Activated CD8-positive, alpha-beta memory T cell treated with anti-CD3 and anti-CD28 coated beads for 36 hours (primary cell): ENCODE data around the gene KLHL2. TPM values are rescaled to one million over a fixed set of nuclear protein-coding genes. Genes with fewer than 3 reads are reported as not detected.
"Not testable (repeated sequence)": the region's sequence is repeated elsewhere in the genome, so short reads cannot be mapped to it uniquely, and the experiment has no call there.

Source experiments
- CTCF ChIA-PET: fragments of 350-600 bp; sonication (Branson Sonifier 250); formaldehyde crosslinking; loops from one replicate; lab custom pipeline; 2021; ENCODE audit warnings: antibody characterized with exemption; lab: Charles Lee
- POLR2A ChIA-PET: fragments of 350-600 bp; sonication (Branson Sonifier 250); formaldehyde crosslinking; loops from one replicate; lab custom pipeline; 2021; ENCODE audit warnings: antibody characterized with exemption; lab: Charles Lee
- total RNA-seq, 2 experiments: library from RNA; stranded (reverse); gene quantifications; one replicate each; pipeline ENCODE4 v1.2.3, GENCODE V29; 2021

Gene KLHL2
- total RNA-seq, 2 experiments from 2014 or later = 25.3 to 27.0 TPM

- CTCF ChIA-PET = no interaction called here
- POLR2A ChIA-PET = no interaction called here
These were observed 105.1 kb downstream of the KLHL2 start for GRCh38 chr4:165312506-165312905.

GRCh38 chr4:165319030-165319429, 111.7 kb downstream of the KLHL2 start:
- CTCF ChIA-PET = interaction anchor here (1.1 kb wide), 1 partner anchor 188 kb away, joined by 3 read pairs; no protein-coding TSS in a partner anchor
- POLR2A ChIA-PET = no interaction called here

GRCh38 chr4:165319509-165319908, 112.1 kb downstream of the KLHL2 start:
- ChIA-PET POLR2A (no interaction called here), CTCF (interaction anchor here (1.1 kb wide), 1 partner anchor 188 kb away, joined by 3 read pairs; no protein-coding TSS in a partner anchor)

GRCh38 chr4:165324236-165324917, 117.0 kb downstream of the KLHL2 start:
- ChIA-PET CTCF (no interaction called here), POLR2A (interaction anchor here (0.6 kb wide), 1 partner anchor 211 kb away, joined by 3 read pairs; the partner anchor contains the start of gene TMEM192)

- POLR2A ChIA-PET = no interaction called here
These were observed 117.5 kb downstream of the KLHL2 start for GRCh38 chr4:165324918-165325304.

GRCh38 chr4:165325732-165326512, 118.6 kb downstream of the KLHL2 start:
- CTCF ChIA-PET = no interaction called here
- POLR2A ChIA-PET = interaction anchor here (0.6 kb wide), 1 partner anchor 14 kb away, joined by 3 read pairs; no protein-coding TSS in a partner anchor

More at GRCh38 chr4:165324918-165325304, 117.5 kb downstream of the KLHL2 start:
- CTCF ChIA-PET = interaction anchor here (0.5 kb wide), 1 partner anchor 22 kb away, joined by 3 read pairs; no protein-coding TSS in a partner anchor

- POLR2A ChIA-PET = interaction anchor here (0.6 to 1.3 kb wide), 4 partner anchors 15 to 1833 kb away, joined by 3 to 4 read pairs (median 3); partner anchors contain the start of genes KLHL2 and TMA16
These were observed 119.5 kb downstream of the KLHL2 start for GRCh38 chr4:165326831-165327210.

GRCh38 chr4:165327211-165328100, 120.1 kb downstream of the KLHL2 start, which contains the start of gene MSMO1:
MSMO1 (plus strand) TSS chr4:165327669; CDS start chr4:165333371, 5,702 bp downstream.
- ChIA-PET CTCF (interaction anchor here (1.5 kb wide), 1 partner anchor 196 kb away, joined by 5 read pairs; no protein-coding TSS in a partner anchor), POLR2A (interaction anchor here (0.8 to 1.3 kb wide), 4 partner anchors 10 to 1833 kb away, joined by 3 to 4 read pairs (median 3); partner anchors contain the start of genes KLHL2 and TMA16)

More at GRCh38 chr4:165326831-165327210, 119.5 kb downstream of the KLHL2 start:
- CTCF ChIA-PET = interaction anchor here (1.5 kb wide), 1 partner anchor 196 kb away, joined by 5 read pairs; no protein-coding TSS in a partner anchor

- ChIA-PET POLR2A (no interaction called here), CTCF (no interaction called here)
These were observed 120.7 kb downstream of the KLHL2 start for GRCh38 chr4:165328101-165328425.

- POLR2A ChIA-PET = no interaction called here
- CTCF ChIA-PET = no interaction called here
These were observed 121.3 kb downstream of the KLHL2 start for GRCh38 chr4:165328708-165329107.

- ChIA-PET CTCF (interaction anchor here (1.5 kb wide), 1 partner anchor 199 kb away, joined by 3 read pairs; no protein-coding TSS in a partner anchor), POLR2A (interaction anchor here (1.1 kb wide), 2 partner anchors 133 to 217 kb away, joined by 3 read pairs; partner anchors contain the start of gene TMEM192)
These were observed 122.7 kb downstream of the KLHL2 start for GRCh38 chr4:165330071-165330470.

- ChIA-PET CTCF (interaction anchor here (1.5 kb wide), 1 partner anchor 199 kb away, joined by 3 read pairs; no protein-coding TSS in a partner anchor), POLR2A (interaction anchor here (0.6 to 1.1 kb wide), 2 partner anchors 31 to 218 kb away, joined by 3 read pairs; partner anchors contain the start of gene TMEM192)
These were observed 123.3 kb downstream of the KLHL2 start for GRCh38 chr4:165330666-165331065.

- ChIA-PET POLR2A (interaction anchor here (0.7 to 1.1 kb wide), 2 partner anchors 134 to 218 kb away, joined by 3 read pairs; partner anchors contain the start of gene TMEM192), CTCF (no interaction called here)
These were observed 124.0 kb downstream of the KLHL2 start for GRCh38 chr4:165331359-165331758.

GRCh38 chr4:165331823-165332222, 124.5 kb downstream of the KLHL2 start:
- ChIA-PET CTCF (no interaction called here), POLR2A (no interaction called here)

- CTCF ChIA-PET = no interaction called here
These were observed 125.1 kb downstream of the KLHL2 start for GRCh38 chr4:165332502-165332901.

GRCh38 chr4:165335163-165335703, 127.9 kb downstream of the KLHL2 start:
- CTCF ChIA-PET = no interaction called here
- POLR2A ChIA-PET = no interaction called here

More at GRCh38 chr4:165332502-165332901, 125.1 kb downstream of the KLHL2 start:
- POLR2A ChIA-PET = no interaction called here

- ChIA-PET CTCF (no interaction called here), POLR2A (no interaction called here)
These were observed 129.4 kb downstream of the KLHL2 start for GRCh38 chr4:165336743-165337142.

- CTCF ChIA-PET = interaction anchor here (0.6 to 1.0 kb wide), 2 partner anchors 20 to 211 kb away, joined by 3 to 8 read pairs; no protein-coding TSS in a partner anchor
- POLR2A ChIA-PET = not testable (repeated sequence)
These were observed 135.0 kb downstream of the KLHL2 start for GRCh38 chr4:165342340-165342739.
